ENCODE measurements around the gene CRAMP1. TPM values are rescaled to one million over a fixed set of nuclear protein-coding genes. Genes with fewer than 3 reads are reported as not detected.
A peak's percentile ranks its signal among the peaks of the same experiment; 100 is the strongest.
"Not testable (repeated sequence)": the region's sequence is repeated elsewhere in the genome, so short reads cannot be mapped to it uniquely, and the experiment has no call there.

Gene CRAMP1
- total RNA-seq, 1 donor from 2014 or later, result 22.4 TPM

- intact Hi-C loops (cut with micrococcal nuclease), result loop anchor here (1.0 to 2.0 kb wide), 2 partner anchors 8 to 69 kb away; partner anchors contain the start of genes MAPK8IP3, NUBP2 and SPSB3
- peak overlapping the region; percentile 70 for H3K4me3 Mint-ChIP-seq
- H3K27ac Mint-ChIP-seq, result peak overlapping the region; percentile 94
- no peaks in the 10 kb centered on the region for H3K9me3 Mint-ChIP-seq
- ChIA-PET CTCF (no interaction called here), POLR2A (interaction anchor here (1.0 to 1.7 kb wide), 7 partner anchors 8 to 293 kb away, joined by 3 to 9 read pairs (median 6); partner anchors contain the start of genes CRAMP1, EME2, IFT140 and JPT2)
- TF ChIP-seq CTCF (IDR thresholded peaks at IDR 0.05), result no peak
- H3K27me3 Mint-ChIP-seq, result no peaks in the 10 kb centered on the region
- DNase-seq, result peak; percentile 49
- H3K4me1 Mint-ChIP-seq, result peaks cover 76% of the 10 kb centered on the region
- peak; percentile 90 for ATAC-seq (ENCODE audit: low read depth)
- H3K36me3 Mint-ChIP-seq (ENCODE audit: low read depth), result peaks cover 21% of the 10 kb centered on the region
Measured at GRCh38 chr16:1713933-1714332, 101.8 kb downstream of the CRAMP1 start.

GRCh38 chr16:1715220-1715619 is 103.1 kb downstream of the CRAMP1 start:
- no peak overlapping the region for H3K4me3 Mint-ChIP-seq

GRCh38 chr16:1718236-1718635 is 106.1 kb downstream of the CRAMP1 start:
- intact Hi-C loops (cut with micrococcal nuclease), result loop anchor here (5.0 kb wide), 1 partner anchor 411 kb away; the partner anchor contains the start of gene UBE2I
- Mint-ChIP-seq H3K4me1 (peaks cover 81% of the 10 kb centered on the region), H3K27ac (peak overlapping the region; percentile 79), H3K36me3 (ENCODE audit: low read depth) (peaks cover 15% of the 10 kb centered on the region)
- not testable (repeated sequence) for H3K9me3 Mint-ChIP-seq; H3K27me3 Mint-ChIP-seq; DNase-seq; ATAC-seq (ENCODE audit: low read depth); H3K4me3 Mint-ChIP-seq
- ChIA-PET POLR2A (interaction anchor here (0.6 to 1.8 kb wide), 8 partner anchors 8 to 260 kb away, joined by 3 to 22 read pairs (median 3); partner anchors contain the start of genes JPT2 and MAPK8IP3), CTCF (interaction anchor here (3.2 kb wide), 1 partner anchor 12 kb away, joined by 16 read pairs; the partner anchor contains the start of gene MAPK8IP3)

More at GRCh38 chr16:1715220-1715619, 103.1 kb downstream of the CRAMP1 start:
- ATAC-seq (ENCODE audit: low read depth), result no peak
- H3K27ac Mint-ChIP-seq, result peak overlapping the region; percentile 80
- intact Hi-C loops (cut with micrococcal nuclease), result loop anchor here (2.0 to 5.0 kb wide), 2 partner anchors 68 to 408 kb away; partner anchors contain the start of genes NUBP2, SPSB3 and UBE2I
- peaks cover 19% of the 10 kb centered on the region for H3K36me3 Mint-ChIP-seq (ENCODE audit: low read depth)
- H3K4me1 Mint-ChIP-seq, result peaks cover 80% of the 10 kb centered on the region
- DNase-seq, result no peak
- H3K9me3 Mint-ChIP-seq, result no peaks in the 10 kb centered on the region
- no peak for TF ChIP-seq CTCF (IDR thresholded peaks at IDR 0.05)
- CTCF ChIA-PET, result interaction anchor here (1.7 kb wide), 1 partner anchor 9 kb away, joined by 7 read pairs; the partner anchor contains the start of gene MAPK8IP3
- POLR2A ChIA-PET, result interaction anchor here (1.2 kb wide), 1 partner anchor 9 kb away, joined by 3 read pairs; the partner anchor contains the start of gene MAPK8IP3
- H3K27me3 Mint-ChIP-seq, result no peaks in the 10 kb centered on the region

GRCh38 chr16:1719559-1720229 is 107.5 kb downstream of the CRAMP1 start:
- H3K9me3 Mint-ChIP-seq; H3K36me3 Mint-ChIP-seq (ENCODE audit: low read depth); H3K27me3 Mint-ChIP-seq; DNase-seq: not testable (repeated sequence)
- H3K4me3 Mint-ChIP-seq, result peak overlapping the region; percentile 46
- intact Hi-C loops (cut with micrococcal nuclease), result loop anchor here (5.0 kb wide), 1 partner anchor 412 kb away; the partner anchor contains the start of gene UBE2I
- H3K4me1 Mint-ChIP-seq, result peaks cover 78% of the 10 kb centered on the region
- H3K27ac Mint-ChIP-seq, result peak overlapping the region; percentile 59
- CTCF ChIA-PET, result interaction anchor here (0.7 to 3.2 kb wide), 2 partner anchors 13 to 285 kb away, joined by 3 to 16 read pairs; partner anchors contain the start of gene MAPK8IP3
- POLR2A ChIA-PET, result interaction anchor here (0.6 to 1.5 kb wide), 5 partner anchors 10 to 108 kb away, joined by 3 to 5 read pairs (median 3); partner anchors contain the start of genes NME3, NUBP2 and SPSB3
- ATAC-seq (ENCODE audit: low read depth), result peak; percentile 37

- intact Hi-C loops (cut with micrococcal nuclease), result no loop called here
- Mint-ChIP-seq H3K36me3 (ENCODE audit: low read depth) (peaks cover 13% of the 10 kb centered on the region), H3K9me3 (no peaks in the 10 kb centered on the region), H3K27ac (peak overlapping the region; percentile 35), H3K4me3 (no peak overlapping the region), H3K4me1 (peaks cover 81% of the 10 kb centered on the region), H3K27me3 (no peaks in the 10 kb centered on the region)
- POLR2A ChIA-PET, result interaction anchor here (0.6 to 0.7 kb wide), 2 partner anchors 26 to 1284 kb away, joined by 3 read pairs; no protein-coding TSS in a partner anchor
- CTCF ChIA-PET, result no interaction called here
- DNase-seq, result no peak
- no peak for ATAC-seq (ENCODE audit: low read depth)
- no peak for TF ChIP-seq CTCF (IDR thresholded peaks at IDR 0.05)
Measured at GRCh38 chr16:1721372-1721771, 109.2 kb downstream of the CRAMP1 start.

Data from activated B cell treated with CpG ODN at 0.5 μM for 24 hours (primary cell).